Ramos (cell line): ENCODE measurements around the gene CELF1.

ENCODE experiments used
- in situ Hi-C: fragments of 300-500 bp; cut with MboI; formaldehyde crosslinking; loops from one replicate; pipeline ENCODE4 v1.14.3; 2022; ENCODE audit warnings: low sequenced_read_pairs; ENCODE audit not compliant: unreplicated experiment

CELF1 gene

GRCh38 chr11:47435687-47436086 lies 117.2 kb downstream of the CELF1 start:
- in situ Hi-C loops = loop anchor here (25.0 kb wide), 1 partner anchor 573 kb away; no protein-coding TSS in a partner anchor

- in situ Hi-C loops = loop anchor here (25.0 kb wide), 1 partner anchor 572 kb away; no protein-coding TSS in a partner anchor
Observed at GRCh38 chr11:47434011-47434786, 118.7 kb downstream of the CELF1 start.

- in situ Hi-C loops = loop anchor here (25.0 kb wide), 1 partner anchor 571 kb away; no protein-coding TSS in a partner anchor
Observed at GRCh38 chr11:47433157-47433556, 119.8 kb downstream of the CELF1 start.

GRCh38 chr11:47431356-47432083 lies 121.4 kb downstream of the CELF1 start:
- in situ Hi-C loops = loop anchor here (25.0 kb wide), 1 partner anchor 569 kb away; no protein-coding TSS in a partner anchor

- in situ Hi-C loops = loop anchor here (25.0 kb wide), 1 partner anchor 568 kb away; no protein-coding TSS in a partner anchor
Observed at GRCh38 chr11:47430524-47430923, 122.4 kb downstream of the CELF1 start.

- in situ Hi-C loops = loop anchor here (25.0 kb wide), 1 partner anchor 564 kb away; no protein-coding TSS in a partner anchor
Observed at GRCh38 chr11:47426062-47426956, 126.6 kb downstream of the CELF1 start, which contains the start of gene PSMC3. PSMC3 (minus strand) TSS chr11:47426439; CDS start chr11:47426279, 160 bp downstream.

GRCh38 chr11:47425611-47426010 lies 127.3 kb downstream of the CELF1 start:
- in situ Hi-C loops = loop anchor here (25.0 kb wide), 1 partner anchor 563 kb away; no protein-coding TSS in a partner anchor

- in situ Hi-C loops = no loop called here
Observed at GRCh38 chr11:47418454-47419259, 134.3 kb downstream of the CELF1 start.

- in situ Hi-C loops = no loop called here
Observed at GRCh38 chr11:47417712-47418111, 135.2 kb downstream of the CELF1 start.

GRCh38 chr11:47415949-47416472 lies 136.9 kb downstream of the CELF1 start:
- in situ Hi-C loops = no loop called here
